HL-60 (cell line): Measurements from ENCODE around the gene GRAMD2B.

Experiments used
- DNase-seq, 2 experiments: peaks; one replicate each; pipeline ENCODE4 v3.0.0-alpha.2; 2010 to 2020; ENCODE audit warnings: low read depth in 1 of 2, low spot score in 1 of 2
- H3K27ac ChIP-seq: fragments of 250-450 bp; sonication (Bioruptor Pico); replicated peaks from 2 replicates; pipeline ENCODE4 v1.5.1; 2020; ENCODE audit warnings: mild to moderate bottlenecking, moderate library complexity
- H3K27me3 ChIP-seq: fragments of 250-450 bp; sonication (Bioruptor Pico); 2 replicates; pipeline ENCODE4 v1.5.1; 2021; ENCODE audit warnings: mild to moderate bottlenecking, moderate library complexity; ENCODE audit not compliant: insufficient read depth, poor library complexity, severe bottlenecking
- H3K4me3 ChIP-seq: replicated peaks from 2 replicates; pipeline ENCODE4 v1.5.1; 2011; ENCODE audit warnings: mild to moderate bottlenecking, control low read depth, low read length; ENCODE audit not compliant: insufficient read depth
- CTCF ChIP-seq: IDR thresholded peaks from one replicate; pipeline ENCODE4 v1.5.1; 2011; ENCODE audit warnings: low read length, control low read depth, inconsistent platforms; ENCODE audit not compliant: insufficient read depth
- GABPA ChIP-seq: IDR thresholded peaks from 2 replicates; pipeline ENCODE4 v1.6.1; 2012; ENCODE audit warnings: low read depth
- POLR2AphosphoS5 ChIP-seq: IDR thresholded peaks from 2 replicates; pipeline ENCODE4 v1.6.1; 2012; ENCODE audit warnings: low read depth
- REST ChIP-seq: IDR thresholded peaks from 2 replicates; pipeline ENCODE4 v1.6.1; 2012; ENCODE audit warnings: low read depth; ENCODE audit not compliant: insufficient replicate concordance
- SPI1 ChIP-seq: IDR thresholded peaks from 2 replicates; pipeline ENCODE4 v1.6.1; 2012; ENCODE audit warnings: low read depth, mild to moderate bottlenecking, borderline replicate concordance

GRAMD2B gene

GRCh38 chr5:126385524-126386502 is 37.4 kb upstream of the GRAMD2B start:
- H3K27ac ChIP-seq, result no peak overlapping the region
- TF ChIP-seq SPI1 (no peak), GABPA (no peak), REST (no peak), CTCF (no peak)
- no peaks in the 10 kb centered on the region for H3K27me3 ChIP-seq
- H3K4me3 ChIP-seq, result no peak overlapping the region
- no peak for DNase-seq

- H3K4me3 ChIP-seq, result no peak overlapping the region
- H3K27me3 ChIP-seq, result no peaks in the 10 kb centered on the region
- DNase-seq, result no peak
- TF ChIP-seq POLR2AphosphoS5, result no peak
- TF ChIP-seq SPI1, result no peak
- TF ChIP-seq GABPA, result no peak
- TF ChIP-seq REST, result no peak
- TF ChIP-seq CTCF, result no peak
- no peak overlapping the region for H3K27ac ChIP-seq
Observed at GRCh38 chr5:126389179-126389578, 34.0 kb upstream of the GRAMD2B start.

GRCh38 chr5:126390051-126390450 is 33.2 kb upstream of the GRAMD2B start:
- Histone ChIP-seq H3K27me3 (no peaks in the 10 kb centered on the region), H3K27ac (no peak overlapping the region), H3K4me3 (no peak overlapping the region)
- TF ChIP-seq REST, result no peak
- no peak for TF ChIP-seq POLR2AphosphoS5
- TF ChIP-seq CTCF, result no peak
- no peak for TF ChIP-seq SPI1
- TF ChIP-seq GABPA, result no peak
- no peak for DNase-seq
